GM21619 (cell line): ENCODE measurements around the gene STAB1.
"Not testable (repeated sequence)": the region's sequence is repeated elsewhere in the genome, so short reads cannot be mapped to it uniquely, and the experiment has no call there.

Source experiments
- ATAC-seq: cut with Tn5 transposase; IDR thresholded peaks from one replicate; pipeline ENCODE4 v1.9.1; 2021; ENCODE audit not compliant: unreplicated experiment

The STAB1 gene

DNA sequence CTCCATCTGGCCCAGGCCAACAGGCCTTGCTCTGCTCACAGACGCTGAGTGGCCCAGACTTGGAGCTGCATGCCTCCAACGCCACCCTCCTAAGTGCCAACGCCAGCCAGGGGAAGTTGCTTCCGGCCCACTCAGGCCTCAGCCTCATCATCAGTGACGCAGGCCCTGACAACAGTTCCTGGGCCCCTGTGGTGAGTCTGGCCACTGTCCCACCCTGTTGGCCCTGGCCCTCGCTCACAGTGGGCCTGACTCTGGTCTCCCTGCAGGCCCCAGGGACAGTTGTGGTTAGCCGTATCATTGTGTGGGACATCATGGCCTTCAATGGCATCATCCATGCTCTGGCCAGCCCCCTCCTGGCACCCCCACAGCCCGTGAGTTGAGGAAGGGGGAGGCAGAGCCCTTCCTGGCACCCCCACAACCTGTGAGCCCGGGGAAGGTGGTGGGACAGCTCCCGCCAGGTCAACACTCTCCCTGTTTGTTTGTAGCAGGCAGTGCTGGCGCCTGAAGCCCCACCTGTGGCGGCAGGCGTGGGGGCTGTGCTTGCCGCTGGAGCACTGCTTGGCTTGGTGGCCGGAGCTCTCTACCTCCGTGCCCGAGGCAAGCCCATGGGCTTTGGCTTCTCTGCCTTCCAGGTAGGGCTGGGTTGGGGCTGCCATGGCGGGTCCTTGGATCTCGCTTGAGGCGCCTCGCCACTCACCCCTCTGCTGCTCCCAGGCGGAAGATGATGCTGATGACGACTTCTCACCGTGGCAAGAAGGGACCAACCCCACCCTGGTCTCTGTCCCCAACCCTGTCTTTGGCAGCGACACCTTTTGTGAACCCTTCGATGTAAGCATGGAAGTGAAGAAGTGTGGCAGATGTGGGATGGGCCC is 28.5 kb downstream of the STAB1 start:
- no peak for ATAC-seq

DNA sequence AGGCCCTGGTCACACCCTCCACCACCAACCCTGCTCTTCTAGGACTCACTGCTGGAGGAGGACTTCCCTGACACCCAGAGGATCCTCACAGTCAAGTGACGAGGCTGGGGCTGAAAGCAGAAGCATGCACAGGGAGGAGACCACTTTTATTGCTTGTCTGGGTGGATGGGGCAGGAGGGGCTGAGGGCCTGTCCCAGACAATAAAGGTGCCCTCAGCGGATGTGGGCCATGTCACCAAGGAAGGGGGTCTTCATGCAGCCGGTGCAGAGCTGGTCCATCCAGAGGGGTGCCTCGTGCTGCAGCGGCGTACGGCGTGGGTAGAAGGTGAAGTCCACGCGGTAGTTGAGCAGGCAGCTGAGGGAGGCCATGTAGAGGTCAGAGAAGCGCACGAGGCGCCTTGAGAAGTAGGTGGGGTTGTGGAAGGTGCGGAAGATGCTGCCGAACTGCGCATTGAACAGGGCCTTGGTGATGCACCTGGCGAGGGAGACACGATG is 29.2 kb downstream of the STAB1 start:
- no peak for ATAC-seq

DNA sequence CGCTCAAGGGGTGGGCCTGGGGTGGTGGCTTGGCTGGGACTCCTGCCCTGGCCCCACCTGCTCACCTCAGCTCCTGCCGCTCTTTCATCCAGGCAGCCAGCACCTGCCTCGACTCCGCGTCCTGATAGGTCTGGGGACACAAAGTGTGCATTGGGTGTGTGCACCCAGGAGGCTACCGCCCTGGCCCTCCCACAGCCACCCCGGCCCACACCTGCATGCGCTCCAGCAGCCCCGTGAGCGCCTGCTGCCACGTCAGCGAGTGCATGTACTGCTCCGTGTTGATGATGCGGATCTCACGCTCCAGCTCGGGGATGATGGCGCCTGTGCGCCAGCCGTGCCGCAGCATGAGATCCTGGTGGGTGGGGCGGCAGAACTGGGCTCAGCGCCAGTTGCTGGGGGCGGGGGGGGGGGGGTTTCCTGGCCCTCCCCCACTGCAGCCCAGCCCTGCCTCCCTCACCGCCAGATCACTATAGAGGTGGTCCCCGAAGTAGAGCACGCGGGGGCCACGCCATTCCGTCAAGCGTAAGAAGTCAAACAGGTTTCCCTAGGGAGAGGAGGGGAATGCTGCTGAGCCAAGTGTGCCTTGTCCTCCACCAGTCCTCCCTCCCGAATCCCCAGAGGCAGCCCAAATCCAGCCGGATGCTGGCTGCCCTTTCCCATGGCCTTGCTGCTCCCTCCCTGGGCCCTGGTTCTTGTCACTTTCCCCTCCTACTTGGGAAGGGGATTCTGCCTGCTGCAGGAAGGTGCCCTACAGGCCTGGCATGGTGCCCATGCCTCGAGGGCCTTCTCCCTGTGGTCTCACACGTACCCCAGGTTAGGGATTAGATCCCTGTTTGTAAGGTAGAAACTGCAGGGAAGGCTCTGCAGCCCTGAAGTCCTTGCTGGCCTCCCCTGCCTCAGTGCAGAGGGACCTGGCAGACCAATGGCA is 29.9 kb downstream of the STAB1 start:
- no peak for ATAC-seq

DNA sequence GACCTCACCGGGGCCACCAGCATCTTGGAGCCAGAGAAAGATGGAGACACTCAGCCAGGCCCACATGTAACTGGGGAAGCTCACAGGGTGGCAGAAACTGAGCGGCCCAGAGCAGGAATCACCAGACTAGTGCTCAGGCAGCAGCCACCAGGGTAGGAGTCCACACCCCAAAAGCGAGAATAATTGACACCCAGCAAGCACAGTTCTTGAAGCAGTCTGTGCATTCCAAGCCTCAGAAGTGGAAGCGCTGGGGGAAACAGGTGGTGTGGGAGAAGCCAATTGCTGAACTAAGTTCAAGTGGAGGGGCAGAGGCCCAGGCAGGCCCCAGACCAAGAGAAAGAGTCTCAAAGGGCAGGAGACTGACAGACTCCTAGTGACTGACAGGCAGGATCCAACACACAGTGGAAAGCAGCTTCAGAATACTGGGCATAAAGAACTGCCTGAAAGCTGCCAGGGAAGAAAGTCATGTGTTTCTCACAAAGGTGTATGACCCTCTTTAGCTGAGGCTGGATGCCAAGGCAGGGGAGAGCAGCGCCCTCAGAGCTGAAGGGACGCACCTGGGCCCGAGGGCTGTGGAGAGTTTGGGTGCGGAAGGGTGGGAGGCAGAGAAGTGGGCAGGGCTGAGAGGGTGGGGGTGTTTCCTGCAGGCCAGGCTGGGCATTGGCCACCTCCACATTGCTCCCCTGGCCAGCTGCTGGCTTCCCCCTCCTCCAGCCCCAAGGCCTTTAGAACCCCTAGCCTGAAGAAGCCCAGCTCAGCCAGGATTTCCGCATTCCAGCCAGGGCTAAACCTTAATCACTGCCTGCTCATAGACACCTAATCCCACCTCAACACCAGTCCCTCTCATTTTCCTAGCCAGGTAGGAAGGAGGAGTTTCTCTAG is 30.8 kb downstream of the STAB1 start:
- no peak for ATAC-seq

DNA sequence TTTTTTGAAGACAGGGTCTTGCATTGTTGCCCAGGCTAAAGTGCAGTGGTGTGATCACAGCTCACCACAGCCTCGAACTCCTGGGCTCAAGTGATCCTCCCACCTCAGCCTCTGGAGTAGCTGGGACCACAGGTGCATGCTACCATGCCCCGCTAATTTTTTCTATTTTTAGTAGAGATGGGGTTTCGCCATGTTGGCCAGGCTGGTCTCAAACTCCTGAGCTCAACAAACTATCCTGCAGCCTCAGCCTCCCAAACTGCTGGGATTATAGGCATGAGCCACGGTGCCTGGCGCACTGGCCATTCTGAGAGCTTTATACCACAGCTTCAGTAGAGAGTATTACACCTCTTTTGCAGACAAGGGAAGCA is 31.5 kb downstream of the STAB1 start:
- not testable (repeated sequence) for ATAC-seq

DNA sequence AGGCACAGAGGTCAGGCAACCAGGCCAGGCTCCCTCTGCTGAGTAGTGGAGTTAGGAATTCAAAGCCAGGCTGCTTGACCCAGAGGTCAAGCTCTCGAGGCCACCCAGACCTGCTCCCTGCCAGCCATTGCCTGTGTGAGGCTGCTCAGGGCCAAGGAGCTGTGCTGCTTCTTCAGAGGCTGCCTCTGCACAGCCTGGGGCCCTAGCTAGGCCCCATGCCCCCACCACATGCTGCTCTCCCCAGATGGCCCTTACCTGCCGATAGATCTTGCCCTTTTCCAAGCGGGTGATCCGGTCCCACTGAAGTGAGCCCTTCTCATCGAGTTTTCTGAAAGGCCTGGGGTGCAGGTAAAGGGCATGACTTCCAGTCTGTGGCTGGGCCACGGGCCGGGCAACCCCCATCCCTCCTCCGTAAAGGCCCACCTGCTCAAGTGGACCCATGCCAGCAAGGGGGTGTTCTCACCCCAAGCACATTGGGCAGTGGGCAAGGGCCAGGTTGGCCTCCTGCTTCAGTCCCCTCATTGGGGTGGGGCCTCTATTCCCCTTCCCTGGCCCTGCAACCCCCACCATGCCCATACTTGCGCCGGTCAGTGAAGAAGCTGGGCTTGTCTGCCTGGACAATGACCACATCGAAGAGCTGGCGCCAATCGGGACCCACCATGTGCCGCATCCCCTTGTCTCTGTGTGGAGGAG is 32.0 kb downstream of the STAB1 start:
- ATAC-seq = no peak

DNA sequence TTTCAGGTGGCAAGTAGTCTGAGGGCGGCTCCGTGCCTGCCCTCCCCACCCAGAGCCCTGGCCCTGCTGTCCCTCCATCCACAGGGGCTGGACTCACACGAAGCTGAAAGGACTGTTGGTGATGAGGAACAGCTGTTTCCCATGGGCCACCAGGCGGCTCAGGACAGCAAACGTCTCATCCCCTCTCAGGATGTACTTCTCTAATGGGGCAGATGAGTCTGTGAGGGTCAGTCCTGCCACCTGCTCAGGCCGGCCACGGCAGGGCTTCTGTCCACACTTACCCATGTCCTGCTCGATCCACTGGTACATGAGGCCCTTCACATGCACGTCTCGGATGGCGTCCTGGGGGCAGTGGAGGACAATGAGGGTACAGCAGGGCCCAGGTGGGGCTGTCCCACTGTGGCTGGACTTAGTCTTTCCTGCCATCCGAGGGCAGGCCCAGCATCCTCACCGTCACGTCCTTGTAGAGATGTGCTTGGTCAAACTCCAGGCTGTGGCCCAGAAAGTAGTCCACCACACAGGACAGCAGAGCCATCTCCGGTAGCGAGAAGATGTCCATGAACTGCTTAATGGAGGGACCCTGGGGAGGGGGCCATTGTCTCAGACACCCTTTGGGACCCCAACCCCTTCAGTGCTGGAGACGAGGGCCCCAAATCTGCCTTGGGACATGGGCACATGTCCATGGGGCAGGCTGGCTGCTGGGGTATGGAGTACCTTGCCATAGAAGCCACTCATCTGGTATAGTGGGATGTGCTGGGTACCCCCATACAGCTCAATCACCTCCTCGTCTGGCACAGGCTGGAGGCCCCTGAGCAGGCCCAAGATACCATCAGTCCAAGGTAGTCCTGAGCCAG is 32.8 kb downstream of the STAB1 start:
- ATAC-seq = no peak

DNA sequence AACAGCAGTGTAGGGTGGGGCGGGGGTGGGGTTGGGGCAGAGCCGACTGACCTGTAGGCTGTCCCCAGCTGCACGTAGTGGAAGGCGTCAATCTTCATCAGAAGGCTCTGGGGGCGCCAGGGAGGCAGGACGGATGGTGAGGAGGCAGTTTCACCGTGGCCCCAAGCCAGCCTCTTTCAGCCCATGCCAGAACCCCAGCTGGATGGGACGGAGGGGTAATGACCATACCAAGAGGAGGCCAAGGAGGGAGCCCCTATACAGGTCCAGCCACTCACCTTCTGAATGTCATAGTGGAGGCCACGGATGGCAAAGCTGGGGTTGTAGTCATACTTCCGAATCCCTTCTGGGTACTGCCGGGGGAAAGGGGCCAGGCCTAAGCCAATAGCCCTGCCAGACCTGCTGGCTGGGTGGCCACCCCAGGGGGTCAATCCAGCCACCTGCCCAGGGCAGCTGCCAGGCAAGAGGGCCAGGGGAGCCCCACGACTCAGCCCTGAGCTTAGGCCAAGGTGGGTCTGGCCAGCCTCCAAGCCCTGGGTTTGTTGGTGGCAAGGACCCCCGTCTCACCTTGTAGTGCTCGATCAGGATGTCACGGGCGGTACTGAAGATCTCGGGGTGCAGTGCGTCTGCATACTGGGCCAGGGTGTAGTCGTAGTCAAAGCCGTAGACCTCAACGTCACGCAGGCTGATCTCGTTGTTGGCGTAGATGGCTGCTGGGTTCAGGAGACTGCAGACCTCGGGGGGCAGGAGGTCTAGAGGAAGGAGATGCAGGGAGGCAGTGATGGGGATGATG is 33.6 kb downstream of the STAB1 start:
- ATAC-seq = no peak

DNA sequence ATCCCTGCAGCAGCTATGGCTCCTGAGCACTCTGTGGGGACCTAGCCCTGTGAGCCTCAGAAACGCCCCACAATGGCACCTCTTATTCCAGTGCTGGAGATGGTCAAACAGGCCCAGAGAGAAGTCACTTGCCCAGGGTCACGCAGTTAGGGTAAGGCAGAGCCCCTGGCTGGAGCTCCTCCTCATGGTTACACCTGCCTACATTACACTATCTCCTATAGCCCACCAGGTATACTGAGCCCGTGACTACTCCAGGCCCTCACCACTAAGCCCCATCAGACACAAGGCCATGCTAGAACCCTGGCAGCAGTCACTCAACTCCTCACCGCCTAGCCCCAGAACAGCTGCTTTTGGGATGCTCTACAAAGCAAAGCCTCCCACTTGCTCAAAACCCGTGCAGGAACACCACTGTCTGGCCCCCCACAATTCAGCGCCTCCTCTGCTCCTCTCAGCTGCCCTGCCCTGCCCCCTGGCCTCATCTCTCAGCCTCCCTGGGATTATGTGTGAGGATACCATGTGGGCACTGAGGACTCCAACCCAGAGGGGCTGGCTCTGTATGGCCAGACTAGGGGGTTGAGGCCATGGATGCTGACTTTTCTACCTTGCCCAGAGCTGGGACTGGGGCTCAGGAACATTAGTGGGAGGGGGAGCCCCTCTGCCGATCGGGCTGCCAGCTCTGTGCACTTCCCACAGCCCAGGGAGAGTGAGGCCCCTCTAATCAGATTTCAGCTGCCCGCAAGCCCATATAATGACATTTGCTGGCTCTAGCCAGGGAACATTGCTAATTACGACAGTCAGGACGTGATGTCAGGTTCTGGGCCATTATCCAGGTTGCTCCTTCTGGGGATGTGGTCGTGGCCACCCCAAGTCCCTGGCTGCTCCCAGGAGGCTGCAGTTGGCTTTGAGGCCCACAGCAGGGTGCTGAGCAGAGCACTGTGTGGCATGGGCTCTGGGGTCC is 34.5 kb downstream of the STAB1 start:
- no peak for ATAC-seq

DNA sequence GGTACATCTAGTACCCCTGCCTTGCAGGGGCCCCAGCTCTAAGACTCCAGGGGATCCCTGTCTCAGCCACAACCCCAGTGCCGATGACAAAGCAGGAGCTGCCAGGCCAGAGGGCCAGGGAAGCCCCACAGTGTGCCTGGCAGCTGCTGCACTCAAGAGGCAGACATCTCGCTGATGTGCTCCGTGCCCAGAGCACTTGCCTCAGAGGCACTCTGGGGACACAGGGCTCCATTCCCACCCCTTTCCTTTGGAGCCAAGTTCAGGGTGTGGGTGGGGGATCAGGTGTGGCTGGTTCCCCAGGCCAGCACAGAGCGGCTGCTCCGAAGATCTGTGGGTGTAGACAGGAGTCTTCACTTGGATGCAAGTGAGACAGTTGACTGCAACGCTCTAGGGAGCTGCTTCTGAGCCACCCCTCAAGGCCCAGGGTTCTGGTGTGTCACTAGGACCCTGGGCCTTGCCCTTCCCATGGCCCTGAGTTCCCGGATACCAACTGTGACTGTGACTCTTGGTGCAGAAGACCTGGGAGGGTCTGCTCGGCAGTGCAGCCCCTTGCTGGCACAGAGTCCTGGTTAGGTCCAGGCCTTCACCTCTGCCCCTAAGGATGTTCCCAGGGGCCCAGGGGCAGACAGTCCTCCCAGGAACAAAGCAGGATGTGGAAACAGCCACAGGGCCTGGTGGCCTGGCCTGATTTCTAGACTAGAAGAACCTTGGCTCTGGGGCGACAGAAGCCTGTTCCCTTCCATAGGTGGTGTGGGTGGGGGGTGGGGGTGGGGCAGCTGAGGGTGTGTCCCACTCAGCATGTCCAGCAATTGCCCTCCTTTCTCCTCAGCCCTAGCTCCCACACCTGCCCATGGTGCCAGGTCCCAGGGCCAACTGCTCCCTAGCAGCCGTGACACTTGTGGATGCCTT is 36.0 kb downstream of the STAB1 start:
- ATAC-seq = no peak

DNA sequence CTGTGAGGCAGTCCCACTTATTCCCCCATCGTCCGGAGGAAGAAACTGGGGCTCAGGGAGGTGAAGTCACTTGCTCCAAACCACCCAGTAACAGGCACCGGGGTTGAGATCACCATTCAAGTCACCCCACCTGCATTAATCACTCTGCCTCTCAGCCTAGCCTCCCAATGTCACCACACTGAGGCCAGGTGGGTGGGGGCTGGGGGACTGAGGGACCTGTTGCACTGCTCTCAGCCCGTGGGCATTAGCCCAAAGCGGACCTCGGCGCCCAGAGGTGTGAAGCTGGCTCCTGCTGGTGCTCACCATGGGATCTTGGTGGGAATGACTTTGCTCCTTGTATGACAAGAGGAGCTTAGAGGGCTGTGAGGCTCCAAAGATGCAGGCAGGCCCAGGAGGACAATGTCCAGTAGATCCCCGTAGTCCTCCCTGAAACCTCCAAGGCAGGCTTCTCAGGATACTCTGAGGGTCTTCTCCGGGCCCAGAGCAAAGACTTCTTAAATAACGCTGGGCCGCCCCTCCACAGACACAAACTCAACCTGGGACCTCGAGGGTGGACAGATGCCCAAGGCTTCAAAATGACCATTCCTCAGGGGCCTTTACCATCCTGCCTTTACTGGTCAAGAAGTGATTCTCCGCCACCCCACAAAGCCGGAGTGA is 36.9 kb downstream of the STAB1 start:
- no peak for ATAC-seq

DNA sequence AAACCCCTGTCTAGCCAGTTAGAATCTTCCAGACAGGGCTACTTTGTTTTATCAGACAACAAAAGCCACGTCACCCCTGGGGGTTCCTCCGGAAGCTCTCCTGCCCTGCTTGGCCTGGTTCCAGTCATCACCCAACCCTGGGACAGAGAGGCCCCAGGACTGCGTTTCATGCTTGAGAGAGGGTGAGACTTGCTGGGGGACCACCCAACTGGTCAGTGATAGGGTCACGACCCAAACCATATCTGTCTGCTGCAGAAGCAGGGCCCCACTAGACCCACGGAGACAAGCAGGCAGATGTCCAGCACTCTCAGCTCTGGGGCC is 37.3 kb downstream of the STAB1 start:
- ATAC-seq = no peak

DNA sequence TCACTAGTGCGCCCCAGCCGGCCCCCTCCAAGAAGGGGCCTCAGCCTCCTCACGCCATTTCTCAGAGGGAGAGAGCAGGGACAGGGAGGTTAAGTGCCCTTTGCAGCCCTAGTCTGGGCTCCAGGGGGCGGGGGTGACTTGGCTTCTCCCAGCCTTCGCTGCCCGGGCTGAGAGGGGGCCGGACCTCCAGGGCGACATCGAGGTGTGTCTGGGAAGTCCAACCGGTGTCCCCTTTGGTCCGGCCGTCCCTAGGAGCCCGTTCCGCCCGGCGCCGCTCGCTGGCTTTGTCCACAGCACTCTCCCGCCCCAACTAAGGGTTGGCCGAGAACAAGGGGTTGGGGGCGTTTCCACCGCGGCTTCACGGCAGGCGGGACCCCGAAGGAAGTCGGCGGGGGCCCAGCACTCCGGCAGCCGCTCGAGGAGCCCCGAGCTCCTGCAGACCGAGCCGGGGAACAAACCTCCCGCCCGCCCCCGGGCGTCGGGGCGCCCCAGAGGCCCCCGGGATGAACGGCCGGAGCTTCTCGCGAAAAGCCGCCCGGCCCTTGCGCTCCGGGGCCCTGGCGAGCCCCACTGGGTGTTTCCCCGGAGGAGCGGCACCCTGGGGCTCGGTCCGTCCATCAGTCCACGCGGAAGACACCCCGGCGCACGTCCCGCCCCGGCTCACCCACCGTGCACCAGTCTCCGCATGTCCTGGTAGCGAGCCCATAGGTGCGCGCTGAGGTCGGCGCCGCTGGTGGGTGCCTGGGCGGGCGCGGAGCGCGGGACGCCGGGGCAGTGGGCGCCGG is 37.9 kb downstream of the STAB1 start:
- no peak for ATAC-seq

DNA sequence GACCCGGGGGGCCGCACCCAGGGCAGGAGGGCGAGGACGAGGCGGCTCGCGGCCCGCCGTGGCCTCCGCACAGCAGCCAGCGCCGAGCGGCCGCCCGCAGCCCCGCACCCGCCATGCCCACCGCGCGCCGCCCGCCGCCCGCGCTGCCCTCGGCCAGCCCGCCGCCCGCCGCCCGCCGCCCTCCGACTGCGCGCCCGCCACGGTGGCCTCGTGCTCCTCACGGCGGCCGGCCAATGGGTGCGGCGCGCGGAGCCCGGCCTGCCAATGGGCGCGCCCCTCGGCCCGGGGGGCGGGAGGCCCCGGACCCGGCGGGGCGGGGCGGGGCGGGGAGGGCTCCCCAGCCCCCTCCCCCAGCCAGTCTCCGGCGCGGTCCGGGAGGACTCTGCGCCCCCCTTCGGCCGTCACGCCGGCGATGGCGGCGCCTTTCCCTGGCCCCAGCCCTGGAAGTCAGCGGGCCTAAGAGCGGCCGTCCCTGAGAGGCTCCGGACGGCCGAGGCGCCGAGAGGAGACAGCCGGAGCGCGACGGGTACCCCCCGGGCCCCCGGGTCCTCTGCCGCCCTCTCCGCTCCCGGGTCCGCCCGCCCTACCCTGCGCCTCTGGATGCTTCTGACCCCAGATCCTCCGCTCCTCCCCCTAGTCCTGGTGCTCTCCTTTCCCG is 38.6 kb downstream of the STAB1 start, which contains the start of gene NT5DC2:
TSS of gene NT5DC2 (minus strand) at position 235 of the 658 bp plus-strand sequence. CDS start at position 115, 120 bp downstream.
- ATAC-seq = peak; percentile 28
